CMK (cell line): Measurements from ENCODE around the gene C2orf69.
A peak's percentile ranks its signal among the peaks of the same experiment; 100 is the strongest.
"Not testable (repeated sequence)": the region's sequence is repeated elsewhere in the genome, so short reads cannot be mapped to it uniquely, and the experiment has no call there.

Source experiments
- DNase-seq: peaks from one replicate; pipeline ENCODE4 v3.0.0-alpha.2; 2010; ENCODE audit warnings: low read depth

C2orf69 gene, protein sequence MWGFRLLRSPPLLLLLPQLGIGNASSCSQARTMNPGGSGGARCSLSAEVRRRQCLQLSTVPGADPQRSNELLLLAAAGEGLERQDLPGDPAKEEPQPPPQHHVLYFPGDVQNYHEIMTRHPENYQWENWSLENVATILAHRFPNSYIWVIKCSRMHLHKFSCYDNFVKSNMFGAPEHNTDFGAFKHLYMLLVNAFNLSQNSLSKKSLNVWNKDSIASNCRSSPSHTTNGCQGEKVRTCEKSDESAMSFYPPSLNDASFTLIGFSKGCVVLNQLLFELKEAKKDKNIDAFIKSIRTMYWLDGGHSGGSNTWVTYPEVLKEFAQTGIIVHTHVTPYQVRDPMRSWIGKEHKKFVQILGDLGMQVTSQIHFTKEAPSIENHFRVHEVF

DNA sequence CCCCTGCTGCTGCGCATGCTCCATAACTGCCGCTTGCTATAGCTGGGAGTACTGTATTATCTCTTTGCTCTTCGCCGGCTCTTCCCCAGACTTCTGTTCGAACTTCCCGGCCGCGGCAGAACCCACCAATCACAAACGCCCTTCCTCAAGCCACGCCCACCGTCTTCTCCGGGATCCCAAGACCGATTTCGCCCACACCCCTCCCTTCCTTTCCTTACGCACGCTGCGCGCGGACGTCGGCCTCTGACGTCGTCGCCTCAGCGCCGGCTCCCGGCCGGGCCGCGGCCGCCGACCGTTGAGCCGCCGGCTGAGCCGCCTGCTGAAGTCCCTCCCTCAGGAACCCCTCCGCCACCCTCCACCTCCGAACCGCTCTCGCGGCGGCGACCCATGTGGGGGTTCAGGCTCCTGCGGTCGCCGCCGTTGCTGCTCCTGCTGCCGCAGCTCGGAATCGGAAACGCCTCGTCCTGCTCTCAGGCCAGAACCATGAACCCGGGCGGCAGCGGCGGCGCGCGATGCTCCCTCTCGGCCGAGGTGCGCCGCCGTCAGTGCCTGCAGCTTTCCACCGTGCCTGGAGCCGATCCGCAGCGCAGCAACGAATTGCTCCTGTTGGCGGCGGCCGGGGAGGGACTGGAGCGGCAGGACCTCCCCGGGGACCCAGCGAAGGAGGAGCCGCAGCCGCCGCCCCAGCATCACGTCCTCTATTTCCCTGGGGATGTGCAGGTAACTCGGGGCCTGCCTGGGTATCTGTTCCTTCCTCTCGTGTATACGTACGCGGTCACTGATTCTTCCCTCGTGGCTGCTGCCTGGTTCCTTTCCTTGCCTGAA is at the start of gene C2orf69:
Gene C2orf69, plus strand, starts transcription at position 242 of the 825 bp plus-strand sequence. Its CDS starts 146 bp downstream, at position 388.
- DNase-seq: peak; percentile 95

GRCh38 chr2:199862788-199863187 is 48.3 kb upstream of the C2orf69 start:
- DNase-seq: no peak

GRCh38 chr2:199865905-199866304 is 45.2 kb upstream of the C2orf69 start:
- DNase-seq: no peak

DNA sequence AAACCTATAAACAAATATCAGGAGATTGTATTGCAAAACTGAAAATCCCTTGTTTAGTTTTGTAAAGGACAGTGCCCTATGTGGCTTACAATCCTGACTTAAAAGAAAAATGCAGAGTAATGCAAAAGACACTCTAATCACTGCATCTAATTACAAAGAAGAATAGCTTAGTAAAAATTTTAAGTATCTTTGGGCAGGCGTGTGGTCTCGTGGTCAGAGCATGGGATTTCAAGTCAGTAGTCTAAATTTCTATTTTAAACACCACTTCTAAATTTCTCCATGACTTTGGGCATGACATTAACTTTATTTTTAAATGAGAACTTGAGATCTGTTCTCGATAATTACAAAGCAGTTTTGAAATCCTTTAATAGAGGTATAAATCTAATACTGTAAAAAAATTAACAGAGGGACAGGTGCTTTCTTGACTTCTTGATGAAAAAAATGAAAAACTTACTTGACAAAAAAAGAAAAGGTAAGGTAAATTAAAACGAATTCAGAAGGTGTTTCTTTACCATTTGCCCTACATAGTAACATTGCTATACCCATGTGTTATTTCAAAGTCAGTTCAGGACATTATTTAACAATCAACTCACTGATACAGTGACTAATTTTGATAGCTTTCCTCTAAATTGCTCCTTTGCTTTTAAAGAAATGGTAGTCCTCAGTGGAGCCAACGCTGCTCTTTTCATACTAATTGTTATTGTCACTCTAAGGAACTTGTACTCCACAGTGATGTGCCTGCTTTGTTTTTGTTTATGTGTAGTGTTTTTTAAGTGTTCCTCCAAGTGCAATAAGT is 42.5 kb upstream of the C2orf69 start:
- DNase-seq: no peak

DNA sequence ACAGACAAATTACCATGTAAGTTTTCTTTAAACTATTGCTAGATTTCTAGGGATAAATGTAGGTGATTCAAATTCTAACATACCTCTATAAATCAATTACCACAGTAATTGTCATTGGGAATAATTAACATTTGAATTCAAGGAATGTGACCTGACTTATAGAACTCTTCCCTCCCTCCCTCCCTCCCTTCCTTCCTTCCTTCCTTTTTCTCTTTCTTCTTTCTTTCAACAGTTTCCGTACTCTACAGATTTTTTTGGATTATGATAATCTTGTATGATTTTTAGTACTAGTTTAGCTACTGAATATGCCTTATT is 41.9 kb upstream of the C2orf69 start:
- no peak for DNase-seq

GRCh38 chr2:199869653-199870052 is 41.4 kb upstream of the C2orf69 start:
- DNase-seq: no peak

GRCh38 chr2:199870581-199870980 is 40.5 kb upstream of the C2orf69 start:
- DNase-seq: no peak

GRCh38 chr2:199874209-199874608 is 36.9 kb upstream of the C2orf69 start:
- DNase-seq: no peak

GRCh38 chr2:199875400-199875799 is 35.7 kb upstream of the C2orf69 start:
- no peak for DNase-seq

DNA sequence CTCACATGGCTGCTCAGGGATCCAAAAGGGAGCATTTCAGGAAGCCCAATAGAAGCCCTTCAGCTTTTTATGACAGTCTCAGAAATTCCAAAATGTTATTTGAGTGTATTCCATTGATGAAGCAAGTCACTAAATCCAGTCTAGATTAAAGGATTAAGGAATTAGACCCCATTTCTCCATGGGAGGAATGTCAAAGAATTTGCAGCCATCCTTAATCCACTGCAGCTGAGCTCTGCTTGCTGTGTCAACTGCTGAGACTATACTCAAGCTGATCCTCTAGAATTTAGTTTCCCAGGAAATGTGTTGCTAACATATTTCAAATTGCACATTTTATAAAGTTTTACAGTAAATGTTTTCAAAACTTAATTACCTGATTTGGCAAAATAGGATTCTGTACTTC is 28.4 kb upstream of the C2orf69 start:
- DNase-seq: no peak

- DNase-seq: no peak
Observed at GRCh38 chr2:199883474-199884212, 27.4 kb upstream of the C2orf69 start.

GRCh38 chr2:199895406-199895805 is 15.7 kb upstream of the C2orf69 start:
- no peak for DNase-seq

- no peak for DNase-seq
Observed at GRCh38 chr2:199896617-199897016, 14.5 kb upstream of the C2orf69 start.

GRCh38 chr2:199901942-199902341 is 9.2 kb upstream of the C2orf69 start:
- DNase-seq: no peak

DNA sequence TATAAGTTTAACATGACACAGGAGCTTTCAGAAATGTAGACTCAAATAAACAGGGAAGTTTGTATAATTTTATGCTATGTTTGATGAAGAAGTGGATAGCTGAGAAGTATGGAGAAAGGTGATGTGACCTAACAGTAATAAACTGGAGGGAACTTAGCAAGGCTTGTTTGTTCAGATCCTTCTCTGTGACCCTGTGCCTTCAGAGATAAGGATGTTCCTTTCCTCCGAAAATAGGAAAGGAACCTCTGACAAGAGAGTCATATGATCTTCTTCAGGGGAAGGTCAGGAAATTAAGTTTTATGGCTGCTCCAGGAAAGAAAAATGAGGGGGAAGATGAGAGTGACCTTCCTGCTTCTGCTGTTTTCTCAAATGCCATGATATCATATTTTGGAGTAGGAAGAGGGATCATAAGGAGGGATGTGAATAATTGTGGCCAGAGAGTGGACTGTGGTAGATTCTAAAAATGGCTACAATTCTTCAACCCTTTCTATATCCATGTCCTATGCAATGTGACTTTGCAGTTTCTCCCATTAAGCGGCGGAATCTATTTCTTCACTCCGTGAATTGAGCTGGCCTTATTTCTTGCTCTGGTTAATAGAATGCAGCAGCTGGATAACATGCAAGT is 8.5 kb upstream of the C2orf69 start:
- DNase-seq: peak; percentile 47

DNA sequence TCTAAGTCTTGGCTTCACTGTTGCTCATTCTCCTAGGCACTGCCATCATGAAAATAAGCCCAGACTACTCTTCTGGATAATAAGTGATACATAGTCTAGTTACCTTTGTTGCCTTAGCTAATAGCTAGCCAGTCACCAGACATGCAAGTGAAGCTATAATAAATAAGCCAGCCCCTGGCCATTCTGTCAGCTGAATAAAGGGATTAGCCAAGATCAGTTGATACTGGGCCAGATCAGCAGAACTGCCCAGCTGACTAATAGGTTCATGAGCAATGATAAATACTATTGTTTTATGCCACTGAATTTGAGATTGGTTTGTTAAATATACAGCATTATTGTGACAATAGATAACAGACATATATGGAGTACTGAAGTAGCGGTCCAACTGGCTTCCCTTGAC is 8.0 kb upstream of the C2orf69 start:
- no peak for DNase-seq

- DNase-seq: no peak
Observed at GRCh38 chr2:199907008-199907714, 3.9 kb upstream of the C2orf69 start.

DNA sequence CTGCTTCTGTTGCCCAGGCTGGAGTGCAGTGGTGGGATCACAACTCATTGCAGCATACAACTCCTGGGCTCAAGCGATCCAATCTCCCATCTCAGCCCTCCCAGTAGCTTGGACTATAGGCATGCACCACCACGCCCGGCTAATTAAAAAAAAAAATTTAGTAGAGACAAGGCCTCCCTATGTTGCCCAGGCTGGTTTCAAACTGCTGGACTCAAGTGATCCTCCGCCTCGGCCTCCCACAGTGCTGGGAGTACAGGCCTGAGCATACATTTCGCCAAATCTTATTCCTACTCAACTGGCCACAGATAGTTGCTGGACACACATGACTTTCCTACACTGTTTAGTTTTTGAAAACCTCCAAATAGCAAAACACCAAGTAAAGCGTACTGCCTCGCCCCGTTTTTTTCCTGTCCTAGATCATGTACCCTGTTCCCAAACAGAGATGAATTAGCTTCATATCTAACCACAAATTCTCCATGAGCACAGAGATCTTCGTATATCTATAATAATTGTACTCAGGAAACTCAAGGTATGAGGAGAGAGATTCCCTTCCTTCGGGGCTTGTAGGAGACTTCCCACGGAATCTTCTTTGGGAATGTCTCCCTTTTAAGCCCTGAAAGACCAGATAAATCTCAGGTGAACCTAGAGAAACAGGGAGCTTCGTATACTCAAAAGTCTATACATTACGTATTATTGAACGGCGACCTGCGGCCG is 598 bp upstream of the C2orf69 start:
- DNase-seq: no peak

- DNase-seq: no peak
Observed at GRCh38 chr2:199911877-199912161, 726 bp downstream of the C2orf69 start.

GRCh38 chr2:199912553-199913114 is 1.5 kb downstream of the C2orf69 start:
- DNase-seq: not testable (repeated sequence)
